GM18520 (cell line): ENCODE data around the gene NLGN1.

ENCODE experiments used
- ATAC-seq: cut with Tn5 transposase; IDR thresholded peaks from one replicate; pipeline ENCODE4 v1.9.1; 2021; ENCODE audit not compliant: unreplicated experiment

Gene NLGN1

GRCh38 chr3:173750591-173750990, 353.0 kb downstream of the NLGN1 start:
- no peak for ATAC-seq

GRCh38 chr3:173753593-173753992, 356.0 kb downstream of the NLGN1 start:
- no peak for ATAC-seq

- no peak for ATAC-seq
These were observed 357.6 kb downstream of the NLGN1 start for GRCh38 chr3:173755161-173755560.

GRCh38 chr3:173761161-173761560, 363.6 kb downstream of the NLGN1 start:
- no peak for ATAC-seq

GRCh38 chr3:173762501-173762900, 365.0 kb downstream of the NLGN1 start:
- no peak for ATAC-seq

- ATAC-seq = no peak
These were observed 372.5 kb downstream of the NLGN1 start for GRCh38 chr3:173770011-173770410.

- no peak for ATAC-seq
These were observed 373.4 kb downstream of the NLGN1 start for GRCh38 chr3:173770796-173771573.

- ATAC-seq = no peak
These were observed 376.3 kb downstream of the NLGN1 start for GRCh38 chr3:173773800-173774199.

GRCh38 chr3:173774294-173774693, 376.8 kb downstream of the NLGN1 start:
- ATAC-seq = no peak

GRCh38 chr3:173778251-173778650, 380.7 kb downstream of the NLGN1 start:
- no peak for ATAC-seq

GRCh38 chr3:173780067-173780466, 382.5 kb downstream of the NLGN1 start:
- no peak for ATAC-seq

- ATAC-seq = no peak
These were observed 387.5 kb downstream of the NLGN1 start for GRCh38 chr3:173785004-173785403.

- no peak for ATAC-seq
These were observed 392.1 kb downstream of the NLGN1 start for GRCh38 chr3:173789530-173790162.

- no peak for ATAC-seq
These were observed 396.4 kb downstream of the NLGN1 start for GRCh38 chr3:173793963-173794362.

- no peak for ATAC-seq
These were observed 398.9 kb downstream of the NLGN1 start for GRCh38 chr3:173796405-173796804.

GRCh38 chr3:173796890-173797289, 399.3 kb downstream of the NLGN1 start:
- ATAC-seq = no peak

- no peak for ATAC-seq
These were observed 401.7 kb downstream of the NLGN1 start for GRCh38 chr3:173799060-173799816.

GRCh38 chr3:173800154-173800553, 402.6 kb downstream of the NLGN1 start:
- no peak for ATAC-seq

- ATAC-seq = no peak
These were observed 417.3 kb downstream of the NLGN1 start for GRCh38 chr3:173814809-173815208.

GRCh38 chr3:173819368-173819767, 421.8 kb downstream of the NLGN1 start:
- no peak for ATAC-seq

- no peak for ATAC-seq
These were observed 426.4 kb downstream of the NLGN1 start for GRCh38 chr3:173823911-173824460.

GRCh38 chr3:173825730-173826129, 428.2 kb downstream of the NLGN1 start:
- ATAC-seq = no peak
